DMS53 treated with DMSO at 0.1 percent for 48 hours (cell line): Measurements from ENCODE around the gene IRAK2.
"Not testable (repeated sequence)": the region's sequence is repeated elsewhere in the genome, so short reads cannot be mapped to it uniquely, and the experiment has no call there.

Experiments
- DNase-seq: peaks from one replicate; lab custom pipeline; 2025; ENCODE audit not compliant: unreplicated experiment; lab: John Stamatoyannopoulos, UW

Gene IRAK2

GRCh38 chr3:10158555-10158954 lies 6.2 kb upstream of the IRAK2 start:
- DNase-seq, result not testable (repeated sequence)

- no peak for DNase-seq
Measured at GRCh38 chr3:10160346-10160745, 4.4 kb upstream of the IRAK2 start.

DNA sequence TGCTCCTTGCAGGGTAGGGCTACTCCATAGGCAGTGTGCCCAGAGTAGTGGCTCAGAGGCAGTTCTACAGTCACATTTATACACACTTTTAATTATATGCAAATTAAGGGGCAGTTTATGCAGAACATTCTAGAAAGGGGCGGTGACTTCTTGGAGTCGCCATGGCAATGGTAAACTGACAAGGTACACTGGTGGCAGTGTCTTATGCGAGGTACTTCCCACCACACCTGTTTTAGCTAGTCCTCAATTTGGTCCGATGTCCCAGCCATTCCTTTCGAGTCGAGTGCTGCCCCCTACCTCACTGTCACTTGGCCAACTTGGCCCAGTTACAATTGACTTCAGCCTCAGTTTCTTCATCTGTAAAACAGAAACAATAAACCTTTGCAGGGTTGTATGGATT lies 3.8 kb upstream of the IRAK2 start:
- DNase-seq, result no peak

GRCh38 chr3:10162185-10162584 lies 2.5 kb upstream of the IRAK2 start:
- no peak for DNase-seq

- DNase-seq, result not testable (repeated sequence)
Measured at GRCh38 chr3:10164201-10164545, 546 bp upstream of the IRAK2 start.

GRCh38 chr3:10166213-10166604 lies 1.5 kb downstream of the IRAK2 start:
- no peak for DNase-seq

GRCh38 chr3:10169000-10169496 lies 4.3 kb downstream of the IRAK2 start:
- no peak for DNase-seq

DNA sequence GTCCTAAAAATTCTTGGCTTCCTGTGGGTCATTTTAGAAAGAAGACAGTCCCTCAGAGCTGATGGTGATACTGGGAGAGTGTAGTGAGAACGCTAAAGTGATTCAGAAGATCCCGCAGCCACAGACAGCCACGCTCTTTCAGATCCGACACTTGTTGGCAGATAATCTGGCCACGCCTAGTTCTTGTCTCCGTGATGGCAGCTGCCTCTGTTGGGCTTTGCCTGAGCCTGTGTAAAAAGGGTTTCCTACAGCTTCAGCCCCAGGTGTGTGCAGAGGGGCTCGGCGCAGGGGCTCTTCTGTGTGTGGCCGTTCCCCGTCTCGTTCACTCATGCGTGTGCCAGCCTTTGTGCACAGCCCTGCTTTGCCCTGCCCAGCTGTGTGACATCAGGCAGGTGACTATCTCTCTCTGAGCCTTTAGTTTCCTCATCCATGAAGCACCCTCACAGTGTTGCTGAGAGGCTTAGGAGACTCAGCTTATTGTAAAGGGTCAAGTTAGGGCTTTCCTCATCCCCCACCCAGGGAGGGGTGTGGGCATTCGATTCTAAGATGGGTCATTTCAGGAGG lies 6.3 kb downstream of the IRAK2 start:
- no peak for DNase-seq

DNA sequence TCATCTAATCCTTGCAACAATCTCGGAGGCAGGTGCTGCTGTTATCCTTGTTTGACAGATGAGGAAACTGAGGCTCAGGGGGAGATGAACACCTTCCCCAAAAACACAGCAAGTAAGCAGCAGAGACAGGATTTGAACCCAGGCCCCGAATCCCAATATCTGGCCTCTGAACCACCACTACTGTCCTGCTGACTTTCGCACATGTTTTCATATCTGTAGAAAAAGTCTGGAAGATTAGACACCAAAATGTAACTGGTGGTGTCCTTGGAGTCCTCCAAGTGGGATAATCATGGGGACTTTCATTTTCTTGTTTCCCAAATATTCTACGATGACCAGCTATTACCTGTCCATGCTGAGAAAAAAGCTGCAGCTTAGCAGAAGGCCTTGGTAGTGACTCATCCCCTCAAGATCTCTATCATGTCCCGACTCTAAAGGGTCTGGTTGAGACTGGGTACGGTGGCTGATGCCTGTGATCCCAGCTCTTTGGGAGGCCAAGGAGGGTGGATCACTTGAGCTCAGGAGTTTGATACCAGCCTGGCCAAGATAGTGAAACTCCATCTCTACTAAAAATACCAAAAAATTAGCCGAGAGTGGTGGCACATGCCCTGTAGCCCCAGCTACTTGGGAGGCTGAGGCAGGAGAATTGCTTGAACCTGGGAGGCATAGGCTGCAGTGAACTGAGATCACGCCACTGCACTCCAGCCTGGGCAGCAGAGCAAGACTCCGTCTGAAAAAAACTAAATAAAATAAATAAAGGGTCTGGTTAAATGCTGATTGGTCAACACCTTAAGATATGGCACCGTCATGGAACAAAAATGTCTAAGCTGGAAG lies 8.6 kb downstream of the IRAK2 start:
- DNase-seq, result no peak

GRCh38 chr3:10173926-10174435 lies 9.3 kb downstream of the IRAK2 start:
- no peak for DNase-seq

DNA sequence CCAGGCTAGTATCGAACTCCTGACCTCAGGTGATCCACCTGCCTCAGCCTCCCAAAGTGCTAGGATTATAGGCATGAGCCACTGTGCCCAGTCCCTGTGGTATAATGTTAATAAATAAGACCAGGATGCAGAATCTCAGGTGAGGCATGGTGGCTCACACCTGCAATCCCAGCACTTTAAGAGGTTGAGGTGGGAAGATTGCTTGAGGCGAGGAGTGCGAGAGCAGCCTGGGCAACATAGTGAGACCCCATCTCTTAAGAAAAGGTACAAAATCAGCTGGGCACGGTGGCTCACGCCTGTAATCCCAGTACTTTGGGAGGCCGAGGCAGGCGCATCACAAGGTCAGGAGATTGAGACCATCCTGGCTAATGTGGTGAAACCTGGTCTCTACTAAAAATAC lies 10.6 kb downstream of the IRAK2 start:
- not testable (repeated sequence) for DNase-seq

- not testable (repeated sequence) for DNase-seq
Measured at GRCh38 chr3:10176150-10176549, 11.4 kb downstream of the IRAK2 start.

DNA sequence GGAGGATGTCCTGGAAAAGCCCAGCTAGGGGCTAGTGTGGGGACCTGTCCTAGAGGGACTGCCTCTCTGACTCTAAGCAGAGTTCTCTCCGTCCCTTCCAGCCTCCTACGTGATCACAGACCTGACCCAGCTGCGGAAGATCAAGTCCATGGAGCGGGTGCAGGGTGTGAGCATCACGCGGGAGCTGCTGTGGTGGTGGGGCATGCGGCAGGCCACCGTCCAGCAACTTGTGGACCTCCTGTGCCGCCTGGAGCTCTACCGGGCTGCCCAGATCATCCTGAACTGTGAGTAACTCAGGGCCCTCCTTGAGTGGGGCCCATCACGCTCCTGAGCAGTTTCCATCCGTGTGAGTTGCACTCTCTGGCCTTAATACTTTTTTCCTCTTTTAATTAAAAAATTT lies 13.0 kb downstream of the IRAK2 start:
- no peak for DNase-seq

GRCh38 chr3:10178892-10179291 lies 14.2 kb downstream of the IRAK2 start:
- DNase-seq, result no peak

DNA sequence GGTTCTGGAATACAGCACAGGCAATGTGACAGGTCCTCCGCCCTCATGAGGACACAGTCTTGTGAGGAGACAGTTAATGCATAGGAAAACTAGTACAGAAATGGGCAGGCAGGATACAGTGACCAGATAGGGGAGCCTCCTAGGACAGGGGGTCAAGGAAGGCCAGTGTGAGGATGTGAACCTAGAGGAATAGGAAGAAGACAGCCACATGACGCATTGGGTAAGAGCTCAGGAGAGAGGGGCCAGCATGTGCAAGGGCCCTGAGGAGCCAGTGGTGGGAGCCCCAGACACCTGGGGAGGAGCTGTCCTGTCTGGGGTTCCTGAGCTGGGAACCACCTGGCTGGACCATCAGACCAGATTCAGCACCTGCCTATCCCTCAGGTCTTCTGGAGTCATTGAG lies 15.6 kb downstream of the IRAK2 start:
- no peak for DNase-seq

DNA sequence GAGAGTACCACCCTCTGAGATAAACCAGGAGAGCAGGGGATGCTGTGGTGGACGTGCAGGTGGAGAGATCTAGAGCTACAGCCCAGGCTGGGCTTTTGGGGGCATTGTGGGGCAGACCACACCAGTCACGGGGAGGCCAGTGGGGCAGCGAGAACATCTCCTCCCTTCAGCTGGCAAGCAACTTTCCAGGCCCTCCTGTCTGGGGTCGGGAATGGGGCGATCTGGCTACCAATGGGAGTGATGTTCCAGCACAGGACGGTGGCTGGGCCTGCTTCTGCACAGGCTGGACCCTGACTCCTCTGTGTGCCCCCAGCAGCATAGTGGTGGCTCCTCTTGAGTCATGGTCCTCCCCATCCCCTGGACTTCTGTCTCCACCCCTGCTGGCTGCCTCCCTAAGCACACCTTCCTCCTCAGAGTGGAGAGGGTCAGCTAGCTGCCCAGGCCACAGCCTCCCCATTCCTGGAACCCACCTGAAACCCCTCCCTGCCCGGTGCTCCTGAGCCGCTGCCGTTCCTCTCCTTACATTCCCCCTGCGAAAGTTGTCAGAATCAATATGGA lies 16.1 kb downstream of the IRAK2 start:
- DNase-seq, result no peak

DNA sequence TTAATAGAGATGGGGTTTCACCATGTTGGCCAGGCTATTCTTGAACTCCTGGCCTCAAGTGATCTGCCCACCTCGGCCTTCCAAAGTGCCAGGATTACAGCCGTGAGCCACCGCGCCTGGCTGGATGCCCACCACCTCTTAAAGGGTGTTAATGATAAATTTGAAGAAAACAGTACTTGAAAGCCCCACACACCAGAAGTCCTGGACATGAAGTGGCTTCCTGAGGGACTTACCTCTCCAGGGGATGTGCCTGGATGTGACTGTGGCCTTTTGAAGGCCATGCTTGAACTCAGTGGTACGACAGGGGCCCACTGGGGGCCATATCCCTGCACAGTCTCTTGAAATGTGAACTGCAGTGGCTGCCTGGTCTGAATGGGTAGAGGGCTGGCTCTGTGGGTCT lies 18.2 kb downstream of the IRAK2 start:
- no peak for DNase-seq

- DNase-seq, result no peak
Measured at GRCh38 chr3:10184250-10184649, 19.5 kb downstream of the IRAK2 start.

DNA sequence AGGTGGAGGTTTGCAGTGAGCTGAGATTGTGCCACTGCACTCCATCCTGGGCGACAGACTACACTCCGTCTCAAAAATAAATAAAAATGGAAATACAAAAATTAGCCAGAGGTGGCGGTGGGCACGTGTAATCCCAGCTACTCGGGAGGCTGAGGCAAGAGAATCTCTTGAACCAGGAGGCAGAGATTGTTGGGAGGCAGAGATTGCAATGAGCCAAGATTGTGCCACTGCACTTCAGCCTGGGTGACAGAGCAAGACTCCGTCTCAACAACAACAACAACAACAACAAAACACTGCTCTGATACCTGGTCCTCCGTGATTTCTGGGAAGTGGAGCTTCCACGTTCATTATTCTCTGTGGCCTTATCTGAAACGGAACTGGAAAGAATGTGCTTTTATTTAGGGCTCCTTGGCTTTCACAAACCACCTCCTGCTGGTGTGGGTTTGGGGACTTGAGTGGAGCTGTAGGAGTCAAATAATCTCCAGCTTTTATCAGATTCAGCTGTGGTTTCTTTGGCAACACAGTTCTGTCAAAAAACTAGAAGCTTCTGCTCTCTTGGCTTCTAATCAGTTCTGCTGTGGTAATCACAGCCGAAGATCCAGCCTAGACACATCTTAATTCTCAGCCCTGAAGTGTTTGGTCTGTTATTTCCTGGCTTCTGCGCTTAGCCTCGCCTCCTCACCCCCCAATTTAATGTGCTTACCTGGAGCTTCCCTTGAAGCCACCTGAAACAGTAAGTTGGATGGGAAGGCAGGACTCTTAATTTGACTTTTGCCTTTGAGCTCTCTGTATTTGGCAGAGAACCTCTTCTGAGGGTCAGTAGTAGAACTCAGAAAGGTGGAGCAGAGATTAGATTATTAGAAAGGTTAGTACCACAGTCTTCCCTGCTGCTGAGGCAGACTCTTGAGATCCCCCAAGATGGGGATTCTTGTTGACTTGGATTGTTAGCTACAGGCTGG lies 21.4 kb downstream of the IRAK2 start:
- no peak for DNase-seq

DNA sequence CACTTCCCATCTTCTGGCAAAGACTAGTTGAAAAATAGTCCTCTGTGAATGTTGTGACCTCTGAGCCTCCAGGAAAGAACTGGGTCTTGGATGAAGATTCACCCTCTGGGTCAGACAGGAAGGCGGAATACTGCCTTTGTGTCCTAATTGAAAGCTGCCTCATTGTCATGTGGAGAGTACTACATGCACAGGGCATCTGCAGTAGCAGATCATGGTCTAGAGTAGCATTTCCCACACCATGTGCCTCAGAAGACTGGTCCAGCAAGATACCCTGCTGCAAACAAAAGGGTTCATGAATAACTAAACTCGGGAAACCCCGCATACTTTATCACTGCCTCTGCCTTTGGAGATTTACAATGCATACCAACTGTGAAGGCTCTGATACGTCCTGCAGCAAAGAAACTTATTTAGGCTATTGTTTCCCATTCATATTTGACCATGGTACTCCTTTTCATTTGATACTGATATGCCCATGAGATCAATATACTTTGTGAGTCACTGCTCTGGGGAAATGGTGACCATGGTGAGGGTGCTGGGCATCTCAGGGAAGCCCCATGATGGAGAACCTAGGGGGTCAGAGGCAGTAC lies 22.7 kb downstream of the IRAK2 start:
- DNase-seq, result no peak

- no peak for DNase-seq
Measured at GRCh38 chr3:10187944-10188343, 23.2 kb downstream of the IRAK2 start.
